ENCODE data around the gene ESR2.
"Not testable (repeated sequence)": the region's sequence is repeated elsewhere in the genome, so short reads cannot be mapped to it uniquely, and the experiment has no call there.

Gene ESR2

GRCh38 chr14:64075613-64076005 lies 218.6 kb downstream of the ESR2 start:
- DNase-seq = no peak

GRCh38 chr14:64074961-64075612 lies 219.1 kb downstream of the ESR2 start:
- no peak for DNase-seq

GRCh38 chr14:64069634-64070359 lies 224.4 kb downstream of the ESR2 start:
- no peak for DNase-seq

GRCh38 chr14:64064447-64064846 lies 229.7 kb downstream of the ESR2 start:
- no peak for DNase-seq

GRCh38 chr14:64062381-64063115 lies 231.6 kb downstream of the ESR2 start:
- no peak for DNase-seq

GRCh38 chr14:64061706-64062105 lies 232.5 kb downstream of the ESR2 start:
- no peak for DNase-seq

- no peak for DNase-seq
Observed at GRCh38 chr14:64061115-64061514, 233.1 kb downstream of the ESR2 start.

GRCh38 chr14:64060648-64061096 lies 233.5 kb downstream of the ESR2 start:
- no peak for DNase-seq

GRCh38 chr14:64060199-64060545 lies 234.0 kb downstream of the ESR2 start:
- no peak for DNase-seq

GRCh38 chr14:64059454-64060198 lies 234.5 kb downstream of the ESR2 start:
- no peak for DNase-seq

GRCh38 chr14:64053694-64054669 lies 240.2 kb downstream of the ESR2 start:
- no peak for DNase-seq

GRCh38 chr14:64049616-64050381 lies 244.4 kb downstream of the ESR2 start:
- no peak for DNase-seq

GRCh38 chr14:64045091-64045490 lies 249.1 kb downstream of the ESR2 start:
- no peak for DNase-seq

- not testable (repeated sequence) for DNase-seq
Observed at GRCh38 chr14:64043296-64043695, 250.9 kb downstream of the ESR2 start.

GRCh38 chr14:64040044-64040443 lies 254.1 kb downstream of the ESR2 start:
- no peak for DNase-seq

- no peak for DNase-seq
Observed at GRCh38 chr14:64038841-64039542, 255.2 kb downstream of the ESR2 start.

- not testable (repeated sequence) for DNase-seq
Observed at GRCh38 chr14:64037869-64038745, 256.1 kb downstream of the ESR2 start.

GRCh38 chr14:64035143-64035542 lies 259.0 kb downstream of the ESR2 start:
- no peak for DNase-seq
